Amygdala (tissue), 56 donors: Measurements from ENCODE around the gene SEPSECS.

ENCODE experiments used
- DNase-seq, 56 donors: peaks; one replicate each; lab custom pipeline; 2025; lab: John Stamatoyannopoulos, UW

Gene SEPSECS

GRCh38 chr4:25158817-25159216 lies 1.4 kb downstream of the SEPSECS start:
- no peak for DNase-seq

- DNase-seq: no peak
These were observed 3.2 kb downstream of the SEPSECS start for GRCh38 chr4:25157081-25157480.

- no peak for DNase-seq
These were observed 4.3 kb downstream of the SEPSECS start for GRCh38 chr4:25155947-25156346.

GRCh38 chr4:25154594-25155265 lies 5.5 kb downstream of the SEPSECS start:
- no peak for DNase-seq

GRCh38 chr4:25146076-25146475 lies 14.2 kb downstream of the SEPSECS start:
- no peak for DNase-seq

GRCh38 chr4:25144870-25145481 lies 15.3 kb downstream of the SEPSECS start:
- peak in 1 of 56 donors; percentile 33 for DNase-seq

GRCh38 chr4:25142468-25142867 lies 17.8 kb downstream of the SEPSECS start:
- no peak for DNase-seq

GRCh38 chr4:25141592-25141991 lies 18.7 kb downstream of the SEPSECS start:
- DNase-seq: no peak

GRCh38 chr4:25133132-25133531 lies 27.1 kb downstream of the SEPSECS start:
- no peak for DNase-seq

GRCh38 chr4:25131926-25132325 lies 28.3 kb downstream of the SEPSECS start:
- DNase-seq: no peak

GRCh38 chr4:25131381-25131780 lies 28.9 kb downstream of the SEPSECS start:
- no peak for DNase-seq

GRCh38 chr4:25129917-25130316 lies 30.3 kb downstream of the SEPSECS start:
- no peak for DNase-seq

- no peak for DNase-seq
These were observed 31.6 kb downstream of the SEPSECS start for GRCh38 chr4:25128671-25129070.

- DNase-seq: no peak
These were observed 37.0 kb downstream of the SEPSECS start for GRCh38 chr4:25123236-25123635.

- DNase-seq: no peak
These were observed 39.9 kb downstream of the SEPSECS start for GRCh38 chr4:25120146-25120940.

- DNase-seq: no peak
These were observed 42.4 kb downstream of the SEPSECS start for GRCh38 chr4:25117716-25118472.

GRCh38 chr4:25117274-25117673 lies 43.0 kb downstream of the SEPSECS start:
- DNase-seq: no peak

GRCh38 chr4:25113915-25114904 lies 46.0 kb downstream of the SEPSECS start:
- DNase-seq: no peak

- no peak for DNase-seq
These were observed 47.3 kb downstream of the SEPSECS start for GRCh38 chr4:25112995-25113380.
